ENCODE data around the gene SLC9A7.

The SLC9A7 gene

DNA sequence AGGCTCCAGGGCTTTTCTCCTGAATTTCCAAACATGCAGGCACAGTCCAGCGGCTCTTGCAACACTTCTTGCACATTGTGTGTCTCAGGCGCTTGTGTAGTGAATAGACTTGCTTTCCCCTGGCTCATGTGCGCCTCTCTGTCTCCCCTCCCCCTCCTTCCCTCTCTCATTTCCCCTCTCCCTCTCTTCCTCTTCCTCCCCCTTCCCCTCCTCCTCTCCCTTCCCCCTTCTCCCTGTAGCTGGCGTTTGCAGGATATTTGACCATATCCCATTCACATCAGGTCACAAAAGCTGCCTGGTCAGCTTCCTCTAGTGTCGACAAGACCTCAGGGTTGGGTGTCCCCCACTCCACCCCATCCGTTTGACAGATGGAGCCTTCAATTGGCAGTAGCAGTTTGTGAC lies 182.9 kb downstream of the SLC9A7 start:
- H3K27ac Mint-ChIP-seq = no peak overlapping the region
- H3K36me3 Mint-ChIP-seq = peaks cover 3% of the 10 kb centered on the region
- H3K9me3 Mint-ChIP-seq (ENCODE audit: low read depth) = no peaks in the 10 kb centered on the region
- peak overlapping the region; percentile 71 for H3K4me3 Mint-ChIP-seq
- no peaks in the 10 kb centered on the region for H3K27me3 Mint-ChIP-seq
- peaks cover 37% of the 10 kb centered on the region for H3K4me1 Mint-ChIP-seq (ENCODE audit: low read depth)

- no peak overlapping the region for H3K27ac Mint-ChIP-seq
- peaks cover 37% of the 10 kb centered on the region for H3K4me1 Mint-ChIP-seq (ENCODE audit: low read depth)
- H3K27me3 Mint-ChIP-seq = no peaks in the 10 kb centered on the region
- peaks cover 3% of the 10 kb centered on the region for H3K36me3 Mint-ChIP-seq
- H3K4me3 Mint-ChIP-seq = peak overlapping the region; percentile 71
- no peaks in the 10 kb centered on the region for H3K9me3 Mint-ChIP-seq (ENCODE audit: low read depth)
Measured at GRCh38 chrX:46575586-46575985, 183.3 kb downstream of the SLC9A7 start.

GRCh38 chrX:46574774-46575381 lies 184.0 kb downstream of the SLC9A7 start:
- Mint-ChIP-seq H3K36me3 (peaks cover 3% of the 10 kb centered on the region), H3K4me1 (ENCODE audit: low read depth) (peaks cover 37% of the 10 kb centered on the region), H3K27ac (no peak overlapping the region), H3K4me3 (peak overlapping the region; percentile 71), H3K27me3 (no peaks in the 10 kb centered on the region), H3K9me3 (ENCODE audit: low read depth) (no peaks in the 10 kb centered on the region)

DNA sequence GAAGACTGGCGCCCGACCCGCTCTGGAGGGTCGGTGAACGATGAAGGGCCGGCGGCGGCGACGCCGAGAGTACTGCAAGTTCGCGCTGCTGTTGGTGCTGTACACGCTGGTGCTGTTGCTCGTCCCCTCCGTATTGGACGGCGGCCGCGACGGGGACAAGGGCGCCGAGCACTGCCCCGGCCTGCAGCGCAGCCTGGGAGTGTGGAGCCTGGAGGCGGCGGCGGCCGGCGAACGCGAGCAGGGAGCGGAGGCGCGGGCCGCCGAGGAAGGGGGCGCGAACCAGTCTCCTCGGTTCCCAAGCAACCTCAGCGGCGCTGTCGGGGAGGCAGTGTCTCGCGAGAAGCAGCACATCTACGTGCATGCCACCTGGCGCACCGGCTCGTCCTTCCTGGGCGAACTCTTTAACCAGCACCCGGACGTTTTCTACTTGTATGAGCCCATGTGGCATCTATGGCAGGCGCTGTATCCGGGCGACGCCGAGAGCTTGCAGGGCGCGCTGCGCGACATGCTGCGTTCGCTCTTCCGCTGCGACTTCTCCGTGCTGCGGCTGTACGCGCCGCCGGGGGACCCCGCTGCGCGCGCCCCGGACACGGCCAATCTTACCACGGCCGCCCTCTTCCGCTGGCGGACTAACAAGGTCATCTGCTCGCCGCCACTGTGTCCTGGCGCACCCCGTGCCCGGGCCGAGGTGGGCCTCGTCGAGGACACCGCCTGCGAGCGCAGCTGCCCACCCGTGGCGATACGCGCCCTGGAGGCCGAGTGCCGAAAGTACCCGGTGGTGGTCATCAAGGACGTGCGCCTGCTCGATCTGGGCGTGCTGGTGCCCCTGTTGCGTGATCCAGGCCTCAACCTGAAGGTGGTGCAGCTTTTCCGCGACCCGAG lies 184.8 kb downstream of the SLC9A7 start:
- H3K4me1 Mint-ChIP-seq (ENCODE audit: low read depth) = peaks cover 33% of the 10 kb centered on the region

GRCh38 chrX:46573331-46573891 lies 185.5 kb downstream of the SLC9A7 start, which contains the start of gene CHST7:
TSS of gene CHST7 (plus strand) at chrX:46573765. CDS start at chrX:46573932, 167 bp downstream.
- H3K27ac Mint-ChIP-seq = peak within 1 kb of the TSS; percentile 87
- H3K4me3 Mint-ChIP-seq = peak within 1 kb of the TSS; percentile 68
- H3K9me3 Mint-ChIP-seq (ENCODE audit: low read depth) = no peaks in the 10 kb centered on the region
- H3K36me3 Mint-ChIP-seq = no peaks in the 10 kb centered on the region
- peaks cover 33% of the 10 kb centered on the region for H3K4me1 Mint-ChIP-seq (ENCODE audit: low read depth)
- no peaks in the 10 kb centered on the region for H3K27me3 Mint-ChIP-seq

More for the DNA sequence above, 184.8 kb downstream of the SLC9A7 start:
- Mint-ChIP-seq H3K36me3 (no peaks in the 10 kb centered on the region), H3K4me3 (peak overlapping the region; percentile 68), H3K27ac (no peak overlapping the region), H3K9me3 (ENCODE audit: low read depth) (no peaks in the 10 kb centered on the region), H3K27me3 (no peaks in the 10 kb centered on the region)

- no peaks in the 10 kb centered on the region for H3K36me3 Mint-ChIP-seq
- no peaks in the 10 kb centered on the region for H3K9me3 Mint-ChIP-seq (ENCODE audit: low read depth)
- H3K4me1 Mint-ChIP-seq (ENCODE audit: low read depth) = peaks cover 33% of the 10 kb centered on the region
- no peaks in the 10 kb centered on the region for H3K27me3 Mint-ChIP-seq
- peak overlapping the region; percentile 87 for H3K27ac Mint-ChIP-seq
- H3K4me3 Mint-ChIP-seq = peak overlapping the region; percentile 68
Measured at GRCh38 chrX:46572340-46572936, 186.5 kb downstream of the SLC9A7 start.

GRCh38 chrX:46571423-46572339 lies 187.2 kb downstream of the SLC9A7 start:
- Mint-ChIP-seq H3K4me1 (ENCODE audit: low read depth) (peaks cover 29% of the 10 kb centered on the region), H3K27ac (peak overlapping the region; percentile 87), H3K27me3 (no peaks in the 10 kb centered on the region), H3K4me3 (peak overlapping the region; percentile 68), H3K36me3 (no peaks in the 10 kb centered on the region), H3K9me3 (ENCODE audit: low read depth) (no peaks in the 10 kb centered on the region)

DNA sequence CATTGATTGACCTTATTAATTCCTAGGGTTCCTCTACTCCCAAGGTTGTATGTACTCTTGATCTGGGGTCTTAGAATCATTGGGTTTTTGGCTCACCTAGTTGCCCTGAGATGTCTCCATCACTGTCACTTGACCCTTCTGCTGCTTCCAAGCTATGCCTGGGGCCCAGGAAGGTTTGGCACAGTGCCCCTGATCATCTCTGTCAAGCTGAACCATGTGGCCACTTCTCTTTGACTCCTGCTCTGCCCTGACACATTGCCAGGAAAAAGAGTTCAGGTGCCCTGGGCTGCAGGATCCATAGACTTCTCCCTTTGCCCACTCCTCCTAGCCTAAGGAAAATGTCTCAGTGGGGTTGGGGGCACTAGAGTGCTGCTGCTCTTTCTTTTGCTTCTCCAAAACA lies 189.3 kb downstream of the SLC9A7 start:
- H3K9me3 Mint-ChIP-seq (ENCODE audit: low read depth) = no peaks in the 10 kb centered on the region
- H3K4me1 Mint-ChIP-seq (ENCODE audit: low read depth) = peaks cover 19% of the 10 kb centered on the region
- peaks cover 5% of the 10 kb centered on the region for H3K36me3 Mint-ChIP-seq
- no peak overlapping the region for H3K4me3 Mint-ChIP-seq
- H3K27ac Mint-ChIP-seq = no peak overlapping the region
- H3K27me3 Mint-ChIP-seq = no peaks in the 10 kb centered on the region

DNA sequence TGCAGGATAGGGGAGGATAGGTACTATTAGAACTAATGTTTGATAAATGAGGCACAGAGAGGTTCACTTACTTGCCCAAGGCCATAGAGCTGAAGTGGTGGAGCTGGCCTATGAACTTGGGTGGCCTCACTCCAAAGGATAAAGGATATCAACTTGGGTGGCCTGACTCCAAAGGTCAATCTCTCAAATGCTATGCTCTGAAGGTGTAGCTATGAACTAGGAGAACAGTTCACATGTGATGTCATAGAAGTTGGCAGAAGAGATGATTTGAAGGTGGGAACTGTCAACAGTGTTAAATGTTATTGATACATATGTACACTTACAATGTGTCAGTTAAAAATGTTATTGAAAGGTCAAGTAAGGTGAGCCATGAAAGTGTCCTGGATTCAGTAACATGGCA lies 191.5 kb downstream of the SLC9A7 start:
- Mint-ChIP-seq H3K27me3 (no peaks in the 10 kb centered on the region), H3K4me3 (no peak overlapping the region), H3K4me1 (ENCODE audit: low read depth) (peaks cover 9% of the 10 kb centered on the region), H3K36me3 (peaks cover 7% of the 10 kb centered on the region), H3K27ac (no peak overlapping the region), H3K9me3 (ENCODE audit: low read depth) (no peaks in the 10 kb centered on the region)

- peaks cover 4% of the 10 kb centered on the region for H3K4me1 Mint-ChIP-seq (ENCODE audit: low read depth)
- H3K9me3 Mint-ChIP-seq (ENCODE audit: low read depth) = no peaks in the 10 kb centered on the region
- H3K27ac Mint-ChIP-seq = no peak overlapping the region
- H3K27me3 Mint-ChIP-seq = no peaks in the 10 kb centered on the region
- H3K36me3 Mint-ChIP-seq = peaks cover 7% of the 10 kb centered on the region
- no peak overlapping the region for H3K4me3 Mint-ChIP-seq
Measured at GRCh38 chrX:46561824-46562657, 196.9 kb downstream of the SLC9A7 start.

DNA sequence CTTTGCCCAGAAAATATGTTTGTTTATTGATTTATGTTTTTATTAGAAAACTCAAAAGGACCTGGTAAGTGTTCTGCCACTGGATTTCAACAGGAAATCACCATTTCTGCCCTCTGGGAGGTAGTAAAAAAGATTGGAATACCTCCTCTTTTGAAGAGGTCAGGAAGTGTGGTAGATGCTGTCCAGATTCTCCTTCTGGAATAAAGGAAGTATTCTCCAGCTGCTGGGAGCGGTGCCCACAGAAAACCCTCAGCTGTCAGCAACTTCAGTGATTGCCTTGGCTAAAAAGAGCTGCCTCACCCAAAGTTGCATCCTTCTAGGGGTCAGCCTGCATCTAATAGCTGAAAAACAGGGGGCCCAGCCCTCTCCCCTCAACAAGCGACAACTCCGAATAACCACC lies 199.9 kb downstream of the SLC9A7 start:
- Mint-ChIP-seq H3K4me3 (no peak overlapping the region), H3K4me1 (ENCODE audit: low read depth) (peaks cover 4% of the 10 kb centered on the region), H3K27me3 (no peaks in the 10 kb centered on the region), H3K9me3 (ENCODE audit: low read depth) (no peaks in the 10 kb centered on the region), H3K27ac (no peak overlapping the region), H3K36me3 (peaks cover 2% of the 10 kb centered on the region)

GRCh38 chrX:46554942-46555341 lies 204.0 kb downstream of the SLC9A7 start:
- Mint-ChIP-seq H3K4me3 (no peak overlapping the region), H3K27me3 (no peaks in the 10 kb centered on the region), H3K9me3 (ENCODE audit: low read depth) (no peaks in the 10 kb centered on the region), H3K36me3 (no peaks in the 10 kb centered on the region), H3K27ac (no peak overlapping the region), H3K4me1 (ENCODE audit: low read depth) (no peaks in the 10 kb centered on the region)

GRCh38 chrX:46553935-46554334 lies 205.0 kb downstream of the SLC9A7 start:
- no peaks in the 10 kb centered on the region for H3K27me3 Mint-ChIP-seq
- H3K4me3 Mint-ChIP-seq = no peak overlapping the region
- H3K9me3 Mint-ChIP-seq (ENCODE audit: low read depth) = no peaks in the 10 kb centered on the region
- H3K4me1 Mint-ChIP-seq (ENCODE audit: low read depth) = peaks cover 4% of the 10 kb centered on the region
- no peak overlapping the region for H3K27ac Mint-ChIP-seq
- H3K36me3 Mint-ChIP-seq = peaks cover 2% of the 10 kb centered on the region
